Stimulated activated naive CD4-positive, alpha-beta T cell (primary cell): ENCODE results near the gene PKMYT1.

ENCODE experiments used
- DNase-seq, 6 experiments: peaks; one replicate each; lab custom pipeline; 2025; lab: John Stamatoyannopoulos, UW

The PKMYT1 gene

GRCh38 chr16:2980227-2981176 lies at the start of gene PKMYT1:
PKMYT1 (minus strand) TSS chr16:2980446; CDS start chr16:2979657, 789 bp downstream.
- DNase-seq: peak; percentile 83 to 94 (median 90)

DNA sequence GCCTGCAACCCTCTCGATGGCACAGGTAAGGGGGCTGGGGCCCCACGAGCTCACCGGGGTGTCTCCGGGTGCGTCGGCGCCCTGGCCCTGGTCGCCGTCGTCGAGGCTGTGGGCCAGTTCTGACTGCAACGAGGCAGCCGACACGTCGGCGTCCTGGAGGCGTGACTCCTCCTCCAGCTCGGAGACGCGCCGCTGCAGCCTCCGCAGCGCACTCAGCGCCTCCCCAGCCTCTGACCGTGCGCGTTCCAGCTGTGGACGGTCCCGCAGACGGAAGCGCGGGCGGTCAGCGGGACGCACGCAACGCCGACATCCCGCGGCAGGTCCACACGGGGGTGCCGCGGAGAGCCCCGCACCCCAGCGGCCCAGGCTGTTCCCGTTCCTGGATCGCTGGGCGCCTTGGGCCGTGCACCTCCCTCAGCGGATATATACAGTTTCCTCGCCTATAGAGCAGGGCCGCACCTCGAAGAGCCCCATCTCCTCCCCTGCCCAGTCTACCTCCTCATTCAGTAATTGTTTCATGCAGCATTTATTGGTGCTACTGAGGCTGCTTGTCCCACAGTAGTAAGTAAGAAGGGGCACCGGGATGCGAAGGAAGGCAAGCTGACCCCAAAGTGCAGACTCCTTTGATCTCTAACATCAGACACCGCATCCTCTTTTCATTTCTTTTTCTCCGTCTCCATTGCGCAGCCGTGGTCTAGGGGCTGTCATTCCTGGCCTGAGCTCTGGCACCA lies 49.4 kb upstream of the PKMYT1 start:
- peak in 4 of 6 experiments; percentile 8 to 45 (median 31) for DNase-seq

DNA sequence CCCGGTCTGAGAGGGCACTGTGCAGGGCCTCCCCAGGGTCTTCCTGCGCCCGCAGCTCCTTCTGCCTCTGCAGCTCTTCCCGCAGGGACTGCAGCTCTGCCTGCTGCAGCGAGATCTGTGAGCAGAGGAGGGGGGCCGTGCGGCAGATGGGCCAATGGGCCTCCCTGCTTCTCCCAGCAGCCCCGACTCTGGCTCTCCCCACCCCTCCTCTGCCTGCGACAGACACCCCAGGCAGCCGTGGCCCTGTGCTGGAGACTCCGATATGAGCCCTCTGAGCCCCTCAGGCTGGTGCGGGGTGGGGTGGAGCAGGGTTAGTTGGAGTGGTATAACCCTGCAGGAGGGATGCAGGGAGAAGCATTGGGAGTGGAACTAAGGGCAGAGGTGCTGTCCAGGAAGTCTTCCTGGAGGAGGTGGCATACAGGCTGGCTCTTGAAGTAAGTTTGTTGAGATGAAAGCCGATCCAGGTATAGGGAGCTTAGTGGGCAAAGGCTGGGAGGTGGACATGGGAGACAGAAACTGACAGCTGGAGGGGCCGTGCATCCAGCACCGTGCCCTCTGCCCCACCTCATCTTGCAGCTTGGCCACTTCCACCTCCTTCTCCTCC lies 48.6 kb upstream of the PKMYT1 start:
- no peak for DNase-seq

DNA sequence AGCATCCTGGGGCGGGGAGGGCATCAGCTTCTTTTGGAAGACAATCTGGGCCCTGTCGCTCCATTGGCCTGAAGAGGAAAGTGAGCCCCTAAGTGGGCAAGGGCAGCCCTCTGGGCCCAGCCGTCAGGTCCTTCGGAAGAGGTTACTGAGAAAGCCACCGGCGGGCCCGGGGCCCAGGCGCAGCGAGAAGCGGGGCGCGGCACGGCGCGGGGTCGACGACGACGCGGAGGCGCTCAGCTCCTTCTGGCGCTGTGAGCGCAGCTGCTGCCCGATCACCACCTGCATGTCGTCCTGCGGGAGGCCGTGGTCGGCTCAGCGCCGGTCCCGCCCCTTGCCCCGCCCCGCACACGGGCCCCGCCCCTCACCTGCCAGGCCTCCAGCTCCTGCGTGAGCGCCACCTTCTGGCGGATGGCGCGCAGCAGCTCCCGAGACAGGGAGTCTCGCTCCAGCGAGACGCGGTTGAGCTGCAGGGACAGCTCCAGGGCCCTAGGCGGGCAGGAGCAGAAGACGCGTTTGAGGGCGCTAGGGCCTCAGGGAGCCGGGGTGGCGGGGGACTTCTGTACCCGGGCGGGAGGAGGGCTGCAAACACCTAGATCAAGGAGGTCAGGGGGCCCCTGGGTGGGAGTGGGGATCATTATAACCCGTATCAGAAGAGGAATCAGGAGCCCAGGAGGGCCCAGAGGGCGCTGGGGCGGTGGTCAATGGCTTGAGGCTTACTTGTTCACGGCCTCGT lies 47.9 kb upstream of the PKMYT1 start:
- peak; percentile 54 to 87 (median 85) for DNase-seq

GRCh38 chr16:3027489-3027795 lies 47.2 kb upstream of the PKMYT1 start:
- no peak for DNase-seq

DNA sequence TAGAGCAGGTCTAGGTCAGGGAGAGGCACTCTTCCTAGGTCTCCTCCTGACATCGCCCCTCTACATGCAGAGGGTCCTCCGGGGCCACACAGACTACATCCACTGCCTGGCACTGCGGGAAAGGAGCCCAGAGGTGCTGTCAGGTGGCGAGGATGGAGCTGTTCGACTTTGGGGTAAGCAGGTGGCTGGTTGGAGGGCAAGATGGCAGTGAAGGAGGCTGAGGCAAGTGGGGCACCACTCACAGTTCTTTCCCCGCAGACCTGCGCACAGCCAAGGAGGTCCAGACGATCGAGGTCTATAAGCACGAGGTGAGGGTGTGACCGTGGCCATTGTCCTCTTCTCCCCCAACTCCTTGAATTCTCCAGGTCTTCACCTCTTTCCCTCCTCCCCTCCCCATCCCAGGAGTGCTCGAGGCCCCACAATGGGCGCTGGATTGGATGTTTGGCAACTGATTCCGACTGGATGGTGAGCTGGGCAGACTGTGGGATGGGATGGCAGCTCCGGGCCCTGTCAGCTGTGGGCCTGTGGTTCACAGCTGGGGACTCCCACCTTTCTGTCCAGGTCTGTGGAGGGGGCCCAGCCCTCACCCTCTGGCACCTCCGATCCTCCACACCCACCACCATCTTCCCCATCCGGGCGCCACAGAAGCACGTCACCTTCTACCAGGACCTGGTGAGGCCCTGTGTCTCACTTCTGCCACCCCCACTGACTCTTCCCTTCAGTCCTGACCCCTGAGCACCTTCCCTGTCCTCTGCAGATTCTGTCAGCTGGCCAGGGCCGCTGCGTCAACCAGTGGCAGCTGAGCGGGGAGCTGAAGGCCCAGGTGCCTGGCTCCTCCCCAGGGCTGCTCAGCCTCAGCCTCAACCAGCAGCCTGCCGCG lies 46.6 kb upstream of the PKMYT1 start:
- no peak for DNase-seq

- DNase-seq: no peak
Observed at GRCh38 chr16:3026003-3026378, 45.7 kb upstream of the PKMYT1 start.

GRCh38 chr16:3025032-3026002 lies 45.1 kb upstream of the PKMYT1 start:
- DNase-seq: no peak

DNA sequence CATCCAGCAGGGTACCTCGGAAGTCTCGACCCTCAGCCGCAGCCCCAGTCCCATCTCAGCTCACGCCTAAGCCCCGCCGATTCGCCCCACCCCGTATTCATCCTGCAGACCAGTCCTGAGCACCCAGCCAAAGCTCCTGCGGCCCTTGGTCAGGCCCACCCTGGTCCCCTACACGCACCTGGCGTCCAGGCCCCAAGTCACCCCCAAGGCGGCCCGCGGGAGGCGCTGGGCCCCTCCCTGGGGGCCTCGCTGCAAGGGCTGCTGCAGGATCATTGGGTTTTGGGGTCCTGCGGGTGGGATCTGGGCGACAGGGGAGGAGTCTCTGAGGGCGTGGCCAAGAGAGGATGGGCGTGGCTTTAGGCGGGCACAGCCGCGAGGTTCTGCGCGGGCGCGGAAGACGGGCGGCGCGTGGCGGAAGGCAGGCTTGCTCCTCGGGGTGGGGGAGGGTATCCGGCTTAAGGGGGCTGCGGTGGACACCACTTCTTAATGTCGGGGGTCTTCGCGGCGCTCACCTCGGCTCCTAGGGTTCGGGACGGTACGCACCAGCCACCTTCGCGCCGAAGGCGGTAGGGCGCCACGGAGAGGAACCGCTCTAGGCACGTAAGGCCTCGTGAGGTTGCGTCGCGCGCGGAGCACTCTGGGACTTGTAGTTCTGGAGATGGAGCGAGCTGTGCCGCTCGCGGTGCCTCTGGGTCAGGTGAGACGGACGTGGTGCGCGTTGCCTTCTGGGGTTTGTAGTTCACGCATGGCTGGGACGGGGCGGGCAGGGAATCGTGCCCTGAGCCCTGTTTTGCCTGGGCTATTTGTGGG lies 43.6 kb upstream of the PKMYT1 start, which contains the start of the genes HCFC1R1 and THOC6:
Gene HCFC1R1, minus strand, starts transcription at position 274 of the 810 bp plus-strand sequence. Its CDS starts 1 bp downstream, at position 273.
Gene THOC6, plus strand, starts transcription at position 367 of the 810 bp plus-strand sequence. Its CDS starts 292 bp downstream, at position 659.
- DNase-seq: peak; percentile 90 to 98 (median 94)

DNA sequence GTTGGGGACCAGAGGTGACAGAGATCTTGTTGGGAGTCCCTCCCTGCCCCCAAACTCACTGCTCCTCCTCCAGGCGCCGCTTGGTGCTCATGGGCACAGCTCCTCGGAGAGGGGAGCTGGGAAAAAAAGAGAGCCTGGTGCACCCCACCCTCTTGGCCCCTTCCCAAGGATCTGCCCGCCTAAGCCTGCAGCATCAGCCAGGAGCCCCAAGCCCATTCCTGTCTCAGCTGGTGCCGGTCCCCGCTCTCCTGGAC lies 43.1 kb upstream of the PKMYT1 start:
- peak in 2 of 6 experiments; percentile 31 to 60 for DNase-seq

GRCh38 chr16:3022684-3023414 lies 42.6 kb upstream of the PKMYT1 start:
- peak in 2 of 6 experiments; percentile 33 to 46 for DNase-seq

- peak in 4 of 6 experiments; percentile 21 to 67 (median 46) for DNase-seq
Observed at GRCh38 chr16:3022208-3022683, 42.0 kb upstream of the PKMYT1 start.

- peak; percentile 29 to 71 (median 62) for DNase-seq
Observed at GRCh38 chr16:3021449-3022207, 41.4 kb upstream of the PKMYT1 start.

- peak in 4 of 6 experiments; percentile 27 to 57 (median 46) for DNase-seq
Observed at GRCh38 chr16:3020604-3021448, 40.6 kb upstream of the PKMYT1 start.

DNA sequence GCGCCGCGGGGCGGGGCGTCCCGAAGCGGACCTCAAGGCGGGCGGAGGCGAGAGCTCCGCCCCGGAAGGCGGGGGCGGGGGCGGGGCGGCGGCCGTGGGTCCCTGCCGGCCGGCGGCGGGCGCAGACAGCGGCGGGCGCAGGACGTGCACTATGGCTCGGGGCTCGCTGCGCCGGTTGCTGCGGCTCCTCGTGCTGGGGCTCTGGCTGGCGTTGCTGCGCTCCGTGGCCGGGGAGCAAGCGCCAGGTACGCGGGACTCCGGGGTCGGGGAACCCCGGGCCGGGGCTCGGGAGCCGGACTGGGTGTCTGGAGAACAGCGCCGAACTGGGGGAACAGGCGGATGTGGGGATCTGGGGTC lies 40.0 kb upstream of the PKMYT1 start, which contains the start of gene TNFRSF12A:
Gene TNFRSF12A, plus strand, starts transcription at position 122 of the 357 bp plus-strand sequence. Its CDS starts 30 bp downstream, at position 152.
- DNase-seq: peak in 5 of 6 experiments; percentile 27 to 64 (median 51)
